SJSA1 (cell line): ENCODE measurements around the gene HEXIM2. TPM values are rescaled to one million over a fixed set of nuclear protein-coding genes. Genes with fewer than 3 reads are reported as not detected.

Experiments
- DNase-seq, 2 experiments: peaks; one replicate each; pipeline ENCODE4 v3.0.0-alpha.2; 2015 to 2020; ENCODE audit warnings: low spot score in 2 of 2, low read depth in 1 of 2
- H3K27ac ChIP-seq: fragments of 250-450 bp; sonication (Bioruptor Pico); 2 replicates; pipeline ENCODE4 v1.5.1; 2020; ENCODE audit warnings: mild to moderate bottlenecking, moderate library complexity
- H3K27me3 ChIP-seq: fragments of 250-450 bp; sonication (Bioruptor Pico); replicated peaks from 2 replicates; pipeline ENCODE4 v1.5.1; 2020; ENCODE audit warnings: mild to moderate bottlenecking, moderate library complexity
- H3K36me3 ChIP-seq: fragments of 250-450 bp; sonication (Bioruptor Pico); 2 replicates; pipeline ENCODE4 v1.5.1; 2020; ENCODE audit warnings: mild to moderate bottlenecking
- H3K4me1 ChIP-seq: fragments of 250-450 bp; sonication (Bioruptor Pico); replicated peaks from 2 replicates; pipeline ENCODE4 v1.6.1; 2021; ENCODE audit warnings: mild to moderate bottlenecking
- H3K4me3 ChIP-seq: fragments of 250-450 bp; sonication (Bioruptor Pico); 2 replicates; pipeline ENCODE4 v1.5.1; 2020; ENCODE audit warnings: mild to moderate bottlenecking
- H3K9me3 ChIP-seq: fragments of 250-450 bp; sonication (Bioruptor Pico); replicated peaks from 2 replicates; pipeline ENCODE4 v1.5.1; 2020; ENCODE audit warnings: mild to moderate bottlenecking
- total RNA-seq: library from RNA; depleted of rRNA; stranded (reverse); fragments of >200 nt; shearing (Covaris generic); gene quantifications from 2 replicates; pipeline ENCODE4 v1.2.3, GENCODE V29; 2014

Gene HEXIM2
- total RNA-seq, 1 experiment from 2014 or later = 8.0 TPM

DNA sequence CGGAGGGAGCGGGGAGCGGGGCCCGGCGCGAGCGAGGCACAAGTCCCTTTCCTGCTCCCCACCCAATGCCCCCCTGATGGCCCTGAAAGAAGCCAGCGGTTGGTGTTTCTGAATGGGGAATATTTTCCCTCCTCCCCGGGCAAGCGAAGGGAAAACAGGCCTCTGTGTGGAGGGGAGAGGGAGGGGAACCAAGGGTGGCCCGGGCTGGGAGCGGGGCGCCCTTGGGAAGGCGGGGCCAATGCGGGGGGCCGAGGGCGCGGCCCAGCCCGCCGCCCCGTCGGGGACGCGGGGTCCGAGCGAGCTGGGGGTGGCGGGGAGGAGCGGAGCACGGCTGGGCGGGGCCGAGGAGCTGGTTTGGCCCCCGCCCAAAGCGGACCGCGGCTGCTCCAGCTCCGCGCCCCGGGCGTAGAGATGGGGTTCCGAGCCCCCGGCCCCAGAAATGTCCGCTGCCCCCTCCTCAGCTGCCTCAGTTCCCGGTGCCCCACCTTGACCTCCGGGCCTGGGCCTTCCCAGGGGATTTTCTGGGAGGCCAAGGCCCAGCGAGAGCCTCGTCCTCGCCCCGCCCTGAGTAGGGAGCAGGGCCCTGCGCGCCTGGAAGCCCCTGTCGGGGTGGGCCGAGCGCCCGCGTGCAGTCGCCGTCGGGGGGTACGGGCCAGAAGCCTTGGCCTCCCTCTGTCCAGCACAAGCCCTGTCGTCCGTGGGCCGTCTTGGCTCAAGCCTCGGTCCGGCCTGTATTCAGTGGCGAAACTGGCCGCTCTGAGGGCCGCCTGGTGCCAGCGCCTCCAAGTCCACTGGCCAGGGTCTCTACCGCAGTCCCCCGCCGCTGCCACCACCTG, 17.3 kb upstream of the HEXIM2 start:
- peaks cover 4% of the 10 kb centered on the region for H3K36me3 ChIP-seq
- peaks cover 9% of the 10 kb centered on the region for H3K4me1 ChIP-seq
- 0 out of 2 replicates have a peak, but pooled peaks cover 2% of the 10 kb centered on the region for H3K9me3 ChIP-seq
- no peaks in the 10 kb centered on the region for H3K27me3 ChIP-seq
- no peak overlapping the region for H3K27ac ChIP-seq
- no peak overlapping the region for H3K4me3 ChIP-seq
- no peak for DNase-seq

DNA sequence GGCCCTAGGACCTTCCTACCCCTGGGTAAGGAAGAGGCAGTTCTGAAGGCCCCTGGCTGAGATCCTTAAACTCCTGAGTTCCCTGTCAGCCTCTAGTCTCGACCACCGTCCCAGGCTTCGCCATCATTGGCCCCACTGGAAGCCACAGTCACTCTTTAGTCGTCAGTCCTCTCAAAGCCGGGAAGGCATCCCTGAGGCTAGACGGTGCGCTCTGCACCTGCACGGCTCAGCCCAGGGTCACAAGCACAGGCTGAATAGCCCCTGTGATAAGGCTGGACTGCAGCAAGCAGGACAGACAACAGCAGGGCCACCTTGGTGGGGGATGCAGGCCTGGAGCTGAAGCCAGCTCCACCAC, 16.7 kb upstream of the HEXIM2 start:
- no peak for DNase-seq
- Histone ChIP-seq H3K27ac (no peak overlapping the region), H3K4me1 (peaks cover 9% of the 10 kb centered on the region), H3K9me3 (0 out of 2 replicates have a peak, but pooled peaks cover 2% of the 10 kb centered on the region), H3K36me3 (peaks cover 9% of the 10 kb centered on the region), H3K4me3 (no peak overlapping the region), H3K27me3 (no peaks in the 10 kb centered on the region)

DNA sequence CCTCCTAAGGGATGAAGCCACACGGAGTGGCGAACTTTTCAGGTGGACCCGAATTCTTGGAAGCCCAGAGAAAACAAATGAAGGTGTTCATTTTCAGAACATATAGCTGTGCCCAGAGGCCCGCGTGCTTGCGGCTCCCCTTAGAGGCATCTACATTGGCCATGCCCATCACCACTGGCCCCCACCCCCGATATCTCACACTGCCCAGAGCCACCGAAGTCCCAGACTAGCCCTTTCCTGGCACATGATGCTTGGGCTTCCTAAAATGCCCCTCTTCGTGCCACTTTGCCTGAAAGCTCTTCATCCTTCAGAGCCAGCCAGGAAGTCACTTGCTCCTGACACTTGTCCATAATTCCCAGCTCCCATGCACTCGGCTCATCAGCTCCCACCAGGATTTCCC, 15.5 kb upstream of the HEXIM2 start:
- Histone ChIP-seq H3K9me3 (0 out of 2 replicates have a peak, but pooled peaks cover under 1% of the 10 kb centered on the region), H3K36me3 (peaks cover 12% of the 10 kb centered on the region), H3K4me1 (peaks cover 15% of the 10 kb centered on the region), H3K27ac (no peak overlapping the region), H3K27me3 (no peaks in the 10 kb centered on the region), H3K4me3 (no peak overlapping the region)
- DNase-seq = no peak

DNA sequence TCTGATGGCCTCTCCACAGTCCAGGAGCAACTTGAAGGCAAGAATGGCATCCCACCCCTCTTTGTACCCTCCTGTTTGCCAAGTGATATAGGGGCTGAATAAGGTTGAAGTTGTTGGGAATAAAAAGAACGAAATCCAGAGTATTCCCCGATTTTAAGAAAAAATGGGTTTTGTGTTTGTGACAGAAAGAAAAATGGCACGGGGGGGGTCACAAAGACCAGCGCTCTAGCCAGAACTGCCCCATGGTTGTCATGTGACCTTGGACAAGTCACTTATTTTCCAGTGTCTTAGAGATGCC, 15.1 kb upstream of the HEXIM2 start:
- no peaks in the 10 kb centered on the region for H3K9me3 ChIP-seq
- H3K4me1 ChIP-seq = peaks cover 19% of the 10 kb centered on the region
- peaks cover 14% of the 10 kb centered on the region for H3K36me3 ChIP-seq
- peak overlapping the region; percentile 95 for H3K27ac ChIP-seq
- DNase-seq = no peak
- no peaks in the 10 kb centered on the region for H3K27me3 ChIP-seq
- H3K4me3 ChIP-seq = peak overlapping the region; percentile 47

DNA sequence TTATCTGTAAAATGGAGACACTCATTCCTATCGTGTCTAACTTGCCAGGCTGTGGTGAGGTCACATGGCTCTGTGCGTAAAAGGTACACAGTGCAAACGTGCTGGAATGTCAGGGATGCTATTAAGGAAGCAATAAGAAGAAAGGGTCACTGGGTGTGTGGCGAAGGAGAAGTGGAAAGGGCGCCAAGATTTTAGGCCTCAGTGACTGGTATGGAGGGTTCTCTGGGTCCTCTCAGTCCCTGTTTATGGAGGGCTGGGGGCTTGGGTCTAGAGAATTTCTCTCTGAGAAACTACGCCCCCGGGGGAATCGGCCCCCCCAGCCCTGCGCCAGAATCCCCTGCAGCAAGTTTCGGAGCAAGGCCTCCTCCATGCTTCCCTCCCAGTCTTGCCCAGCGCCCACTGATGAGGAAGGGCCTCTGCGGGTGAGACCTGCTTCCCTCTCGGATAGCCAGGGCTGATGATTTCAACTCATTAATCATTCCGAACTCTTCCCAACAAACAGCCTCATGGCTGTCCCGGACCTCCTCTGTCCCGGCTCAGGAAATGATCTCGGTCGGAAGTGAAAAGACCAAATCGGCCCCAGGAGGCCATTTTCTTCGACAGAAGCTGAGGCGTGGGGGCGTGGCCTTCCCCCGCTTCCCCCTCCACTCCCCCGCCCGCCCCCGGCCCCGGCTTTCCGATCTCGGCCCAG, 14.6 kb upstream of the HEXIM2 start:
- H3K36me3 ChIP-seq = peaks cover 17% of the 10 kb centered on the region
- no peaks in the 10 kb centered on the region for H3K27me3 ChIP-seq
- H3K27ac ChIP-seq = peak overlapping the region; percentile 95
- H3K4me1 ChIP-seq = peaks cover 22% of the 10 kb centered on the region
- H3K9me3 ChIP-seq = no peaks in the 10 kb centered on the region
- H3K4me3 ChIP-seq = peak overlapping the region; percentile 47
- DNase-seq = peak; percentile 82 to 93

DNA sequence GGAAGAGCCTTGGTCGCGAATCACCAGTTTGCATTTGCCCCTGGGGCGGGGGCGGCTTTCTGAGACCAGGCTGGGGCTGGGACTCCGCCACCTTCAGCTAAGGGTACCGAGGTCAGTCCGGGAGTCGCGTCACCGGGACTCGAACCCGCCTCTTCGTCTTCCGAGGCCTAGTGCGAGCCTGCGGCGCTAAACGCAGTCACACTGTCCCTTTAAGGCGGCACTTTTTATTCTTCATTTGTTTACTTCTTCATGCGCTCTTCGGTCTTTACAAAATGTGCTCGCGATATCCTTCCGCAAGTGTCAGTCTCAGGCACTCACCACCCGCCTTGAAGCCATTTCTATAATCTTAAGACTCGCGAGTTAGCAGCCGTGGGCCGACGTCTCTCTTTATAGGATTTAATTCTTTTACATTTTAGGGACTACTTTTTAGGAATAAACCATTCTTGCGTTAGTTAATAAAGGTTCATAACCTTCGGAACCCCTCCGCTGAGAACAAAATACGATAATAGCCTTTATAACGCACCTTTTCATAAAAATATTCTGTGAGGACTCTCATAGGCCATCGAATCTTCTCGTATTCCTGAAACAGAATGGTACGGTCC, 14.0 kb upstream of the HEXIM2 start:
- Histone ChIP-seq H3K9me3 (no peaks in the 10 kb centered on the region), H3K4me3 (peak overlapping the region; percentile 47), H3K27ac (peak overlapping the region; percentile 95), H3K4me1 (peaks cover 22% of the 10 kb centered on the region), H3K27me3 (no peaks in the 10 kb centered on the region), H3K36me3 (peaks cover 17% of the 10 kb centered on the region)
- DNase-seq = peak in 1 of 2 experiments; percentile 90

DNA sequence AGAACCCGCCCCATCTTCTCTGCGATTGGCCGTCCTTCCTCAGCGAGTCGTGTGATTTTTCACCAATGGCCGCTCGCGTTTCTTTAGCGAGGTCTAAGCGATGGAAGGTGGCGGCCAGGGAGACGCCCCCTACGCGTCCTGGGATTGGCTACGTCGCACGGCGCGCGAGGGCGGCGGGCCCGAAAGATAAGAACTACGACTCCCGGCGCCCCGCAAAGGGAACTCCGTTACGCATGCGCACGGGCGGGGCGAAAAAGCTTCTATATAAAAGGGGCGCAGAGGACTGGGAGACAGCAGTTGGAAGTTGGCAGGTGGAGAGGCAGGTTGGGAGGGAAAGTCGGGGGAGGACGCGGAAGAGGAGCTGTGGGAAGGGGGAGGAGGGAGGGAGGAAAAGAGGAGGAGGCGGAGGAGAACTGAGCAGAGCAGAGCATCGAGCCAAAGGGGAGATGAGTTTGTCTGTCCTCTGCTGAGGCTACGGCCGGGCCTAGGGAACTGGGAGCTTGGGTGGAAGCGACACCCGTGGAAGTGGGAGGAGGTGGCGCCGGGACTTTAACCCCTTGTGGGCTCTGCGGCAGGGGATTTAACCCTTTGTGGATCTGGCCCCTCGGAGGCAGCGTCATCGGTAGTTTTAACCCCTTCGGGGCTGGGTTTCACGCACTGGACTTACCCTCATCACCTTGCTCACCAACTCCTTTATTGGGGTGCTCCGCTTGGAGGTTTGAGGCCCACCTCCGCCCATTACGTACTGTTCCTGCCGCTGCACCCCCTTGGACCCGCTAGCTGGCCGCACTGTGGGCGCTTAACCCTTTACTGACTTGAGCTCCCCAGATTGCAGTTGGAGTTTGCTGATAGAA, 13.3 kb upstream of the HEXIM2 start, which contains the start of gene HEXIM1:
HEXIM1 (plus strand) TSS at position 293 of the 854 bp plus-strand sequence. CDS start 716 bp downstream, outside the sequence.
- peaks cover 22% of the 10 kb centered on the region for H3K4me1 ChIP-seq
- DNase-seq = peak; percentile 100
- no peaks in the 10 kb centered on the region for H3K9me3 ChIP-seq
- H3K4me3 ChIP-seq = peak within 1 kb of the TSS; percentile 47
- H3K27ac ChIP-seq = peak within 1 kb of the TSS; percentile 95
- H3K36me3 ChIP-seq = peaks cover 17% of the 10 kb centered on the region
- H3K27me3 ChIP-seq = no peaks in the 10 kb centered on the region

DNA sequence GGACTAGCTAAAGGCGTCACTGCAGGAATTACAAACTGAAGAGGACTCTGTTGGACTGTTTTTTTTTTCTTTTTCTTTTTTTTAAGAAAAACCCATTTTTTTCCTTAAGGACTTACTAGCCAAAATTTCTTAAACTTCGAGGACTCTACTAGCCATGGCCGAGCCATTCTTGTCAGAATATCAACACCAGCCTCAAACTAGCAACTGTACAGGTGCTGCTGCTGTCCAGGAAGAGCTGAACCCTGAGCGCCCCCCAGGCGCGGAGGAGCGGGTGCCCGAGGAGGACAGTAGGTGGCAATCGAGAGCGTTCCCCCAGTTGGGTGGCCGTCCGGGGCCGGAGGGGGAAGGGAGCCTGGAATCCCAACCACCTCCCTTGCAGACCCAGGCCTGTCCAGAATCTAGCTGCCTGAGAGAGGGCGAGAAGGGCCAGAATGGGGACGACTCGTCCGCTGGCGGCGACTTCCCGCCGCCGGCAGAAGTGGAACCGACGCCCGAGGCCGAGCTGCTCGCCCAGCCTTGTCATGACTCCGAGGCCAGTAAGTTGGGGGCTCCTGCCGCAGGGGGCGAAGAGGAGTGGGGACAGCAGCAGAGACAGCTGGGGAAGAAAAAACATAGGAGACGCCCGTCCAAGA, 12.5 kb upstream of the HEXIM2 start:
- Histone ChIP-seq H3K4me1 (peaks cover 22% of the 10 kb centered on the region), H3K27ac (peak overlapping the region; percentile 41), H3K36me3 (peaks cover 17% of the 10 kb centered on the region), H3K9me3 (no peaks in the 10 kb centered on the region), H3K4me3 (peak overlapping the region; percentile 47), H3K27me3 (no peaks in the 10 kb centered on the region)
- DNase-seq = peak; percentile 92 to 94

DNA sequence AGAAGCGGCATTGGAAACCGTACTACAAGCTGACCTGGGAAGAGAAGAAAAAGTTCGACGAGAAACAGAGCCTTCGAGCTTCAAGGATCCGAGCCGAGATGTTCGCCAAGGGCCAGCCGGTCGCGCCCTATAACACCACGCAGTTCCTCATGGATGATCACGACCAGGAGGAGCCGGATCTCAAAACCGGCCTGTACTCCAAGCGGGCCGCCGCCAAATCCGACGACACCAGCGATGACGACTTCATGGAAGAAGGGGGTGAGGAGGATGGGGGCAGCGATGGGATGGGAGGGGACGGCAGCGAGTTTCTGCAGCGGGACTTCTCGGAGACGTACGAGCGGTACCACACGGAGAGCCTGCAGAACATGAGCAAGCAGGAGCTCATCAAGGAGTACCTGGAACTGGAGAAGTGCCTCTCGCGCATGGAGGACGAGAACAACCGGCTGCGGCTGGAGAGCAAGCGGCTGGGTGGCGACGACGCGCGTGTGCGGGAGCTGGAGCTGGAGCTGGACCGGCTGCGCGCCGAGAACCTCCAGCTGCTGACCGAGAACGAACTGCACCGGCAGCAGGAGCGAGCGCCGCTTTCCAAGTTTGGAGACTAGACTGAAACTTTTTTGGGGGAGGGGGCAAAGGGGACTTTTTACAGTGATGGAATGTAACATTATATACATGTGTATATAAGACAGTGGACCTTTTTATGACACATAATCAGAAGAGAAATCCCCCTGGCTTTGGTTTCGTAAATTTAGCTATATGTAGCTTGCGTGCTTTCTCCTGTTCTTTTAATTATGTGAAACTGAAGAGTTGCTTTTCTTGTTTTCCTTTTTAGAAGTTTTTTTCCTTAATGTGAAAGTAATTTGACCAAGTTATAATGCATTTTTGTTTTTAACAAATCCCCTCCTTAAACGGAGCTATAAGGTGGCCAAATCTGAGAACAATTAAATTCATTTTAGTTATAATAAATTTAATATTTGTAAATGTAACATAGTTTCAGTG, 11.7 kb upstream of the HEXIM2 start:
- H3K27ac ChIP-seq = peak overlapping the region; percentile 41
- no peaks in the 10 kb centered on the region for H3K9me3 ChIP-seq
- peak; percentile 63 to 71 for DNase-seq
- peaks cover 22% of the 10 kb centered on the region for H3K4me1 ChIP-seq
- peak overlapping the region; percentile 47 for H3K4me3 ChIP-seq
- peaks cover 17% of the 10 kb centered on the region for H3K36me3 ChIP-seq
- no peaks in the 10 kb centered on the region for H3K27me3 ChIP-seq

DNA sequence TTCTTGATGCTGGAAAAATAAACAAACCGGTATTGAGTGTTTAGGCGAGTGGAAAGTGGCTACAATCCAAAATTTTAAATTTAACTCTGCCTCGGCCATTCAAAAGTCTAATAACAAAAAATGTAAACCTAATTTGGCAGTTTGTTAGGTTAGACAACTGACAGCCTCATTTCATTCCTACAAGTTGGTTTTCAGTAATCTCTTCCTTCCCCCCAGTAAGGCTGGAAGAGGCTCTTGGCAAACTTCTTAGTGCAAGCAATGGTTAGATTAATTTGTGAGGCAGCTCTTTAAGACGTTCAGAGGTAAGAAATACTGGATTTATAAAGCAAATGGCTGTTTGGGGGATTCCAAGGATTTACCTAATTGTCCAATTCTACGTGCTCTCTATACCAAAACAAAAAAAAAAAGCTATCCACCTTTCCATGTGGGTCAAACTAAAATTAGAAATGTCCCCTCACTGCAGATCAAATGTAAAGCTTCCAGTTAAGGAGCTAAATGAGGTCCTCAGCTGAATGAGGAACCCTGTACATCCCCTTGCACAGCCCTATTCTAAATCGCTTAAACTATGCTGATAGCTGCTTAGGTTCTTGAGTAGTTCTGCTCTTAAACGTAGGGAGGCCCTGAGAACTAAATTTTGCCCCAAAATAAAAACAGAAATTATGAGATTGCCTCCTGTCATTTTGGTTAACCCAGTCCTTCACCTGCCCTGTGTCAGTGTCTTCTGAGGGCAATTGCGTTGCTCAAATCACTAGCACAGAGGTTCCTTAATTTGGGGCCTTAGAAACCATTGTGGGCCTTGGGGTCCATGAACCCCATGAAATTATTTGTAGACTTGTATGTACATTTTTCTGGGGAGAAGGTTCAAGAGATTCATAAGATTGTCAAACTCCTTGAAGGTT, 10.5 kb upstream of the HEXIM2 start:
- peaks cover 17% of the 10 kb centered on the region for H3K36me3 ChIP-seq
- DNase-seq = peak in 1 of 2 experiments; percentile 51
- no peaks in the 10 kb centered on the region for H3K9me3 ChIP-seq
- H3K27ac ChIP-seq = no peak overlapping the region
- peaks cover 22% of the 10 kb centered on the region for H3K4me1 ChIP-seq
- peak overlapping the region; percentile 47 for H3K4me3 ChIP-seq
- no peaks in the 10 kb centered on the region for H3K27me3 ChIP-seq

DNA sequence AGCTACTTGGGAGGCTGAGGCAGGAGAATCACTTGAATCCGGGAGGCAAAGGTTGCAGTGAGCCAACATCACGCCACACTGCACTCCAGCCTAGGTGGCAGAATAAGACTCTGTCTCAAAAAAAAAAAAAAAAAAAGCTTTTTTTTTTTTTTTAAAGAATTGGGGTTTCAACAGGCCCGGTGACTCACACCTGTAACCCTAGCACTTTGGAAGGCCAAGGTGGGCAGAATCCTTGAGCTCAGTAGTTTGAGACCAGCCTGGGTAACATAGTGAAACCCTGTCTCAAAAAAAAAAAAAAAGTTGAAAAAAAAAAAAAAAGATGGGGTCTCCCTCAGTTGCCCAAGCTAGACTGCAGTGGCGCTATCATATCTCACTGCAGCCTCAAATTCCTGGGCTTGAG, 6.6 kb upstream of the HEXIM2 start:
- H3K4me1 ChIP-seq = peaks cover 33% of the 10 kb centered on the region
- no peak for DNase-seq

More for the DNA sequence above, 6.6 kb upstream of the HEXIM2 start:
- Histone ChIP-seq H3K4me3 (no peak overlapping the region), H3K9me3 (no peaks in the 10 kb centered on the region), H3K27ac (no peak overlapping the region), H3K27me3 (no peaks in the 10 kb centered on the region), H3K36me3 (peaks cover 19% of the 10 kb centered on the region)
